Skin epidermis (tissue), 12 donors: ENCODE results near the gene GALNTL6.

Source experiments
- H3K27ac ChIP-seq, 21 experiments: fragments of 200-600 bp; sonication (generic) in 11 of 21; one replicate each; pipeline ENCODE4 v1.5.0; 2020; ENCODE audit warnings: mild to moderate bottlenecking in 3 of 21, inconsistent platforms in 2 of 21, moderate library complexity in 2 of 21
- H3K4me3 ChIP-seq, 7 experiments: fragments of 200-600 bp; sonication (generic) in 2 of 7; one replicate each; pipeline ENCODE4 v1.5.0; 2020; ENCODE audit warnings: inconsistent platforms in 2 of 7, mild to moderate bottlenecking in 2 of 7, moderate library complexity in 1 of 7

The GALNTL6 gene

DNA sequence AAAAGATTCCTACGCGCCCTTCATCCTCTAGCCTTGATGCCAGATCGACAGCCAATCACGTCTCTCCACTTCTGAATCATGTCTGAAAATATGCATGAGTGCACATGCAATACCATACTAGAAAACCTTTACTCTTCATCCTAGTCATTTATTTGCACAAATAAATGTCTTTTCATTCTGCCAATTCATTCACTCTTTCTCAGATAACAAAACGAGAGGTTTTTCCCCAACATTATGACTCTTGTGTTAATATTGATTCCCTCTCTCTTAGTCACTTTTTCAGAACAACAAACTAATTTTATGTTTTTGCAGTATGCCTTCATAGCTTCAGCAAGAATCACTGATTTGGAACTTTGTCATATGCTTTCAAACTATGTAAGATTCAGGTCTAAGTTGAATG is 806.0 kb downstream of the GALNTL6 start:
- no peak overlapping the region for H3K27ac ChIP-seq
- H3K4me3 ChIP-seq, result no peak overlapping the region

DNA sequence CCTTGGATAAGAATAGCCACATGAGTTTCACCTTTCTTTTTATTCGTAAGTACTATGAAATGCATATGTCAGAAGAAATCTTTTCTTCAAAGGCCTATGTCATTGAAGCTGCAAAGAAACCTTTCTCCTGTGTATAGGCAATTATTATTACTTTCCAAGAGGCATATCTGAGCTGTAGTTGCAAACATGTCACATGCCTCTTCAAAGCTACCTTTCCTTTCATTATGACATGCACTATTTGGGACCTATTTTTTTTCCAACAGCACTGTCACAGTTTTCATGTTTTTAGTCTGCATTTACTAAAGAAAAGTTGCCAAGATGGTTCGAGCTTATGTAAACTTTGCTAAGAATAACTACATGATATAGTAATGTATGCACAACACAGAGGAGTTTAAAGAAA is 806.6 kb downstream of the GALNTL6 start:
- Histone ChIP-seq H3K27ac (no peak overlapping the region), H3K4me3 (no peak overlapping the region)

DNA sequence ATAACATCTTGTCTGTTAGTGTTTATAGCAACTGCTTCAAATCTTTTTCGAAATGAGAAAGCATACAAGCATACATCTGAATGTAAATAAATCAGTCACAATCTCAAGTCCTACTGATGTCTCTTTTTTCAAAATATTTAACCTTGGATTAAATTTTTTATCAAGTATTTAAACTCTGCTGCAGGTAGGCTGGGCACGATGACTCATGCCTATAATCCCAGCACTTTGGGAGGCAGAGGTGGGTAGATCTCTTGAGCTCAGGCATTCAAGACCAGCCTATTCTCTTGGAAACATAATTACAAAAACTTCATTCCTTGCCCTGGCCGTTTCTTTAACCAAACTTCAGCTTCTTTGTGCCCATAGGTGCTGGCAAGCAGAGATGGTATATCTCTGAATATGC is 815.1 kb downstream of the GALNTL6 start:
- Histone ChIP-seq H3K27ac (no peak overlapping the region), H3K4me3 (no peak overlapping the region)

DNA sequence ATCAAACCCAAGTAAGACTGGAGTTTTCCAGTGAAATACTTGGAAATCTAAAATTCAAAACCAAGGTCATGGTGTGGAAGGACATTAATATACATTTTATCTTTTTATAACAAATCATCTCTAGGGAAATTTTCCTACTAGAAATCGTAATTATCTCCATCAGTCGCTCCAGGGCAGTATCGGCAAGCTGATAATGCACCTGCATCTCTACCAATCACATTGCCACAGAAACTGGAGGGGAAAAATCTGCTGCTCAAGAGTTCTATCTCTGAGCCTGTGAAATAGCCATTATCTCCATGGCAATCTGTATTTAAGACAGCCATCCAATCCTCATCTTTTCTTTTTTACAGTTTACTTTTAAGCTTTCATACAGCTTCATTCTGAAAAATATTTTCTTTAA is 817.1 kb downstream of the GALNTL6 start:
- Histone ChIP-seq H3K4me3 (no peak overlapping the region), H3K27ac (no peak overlapping the region)

DNA sequence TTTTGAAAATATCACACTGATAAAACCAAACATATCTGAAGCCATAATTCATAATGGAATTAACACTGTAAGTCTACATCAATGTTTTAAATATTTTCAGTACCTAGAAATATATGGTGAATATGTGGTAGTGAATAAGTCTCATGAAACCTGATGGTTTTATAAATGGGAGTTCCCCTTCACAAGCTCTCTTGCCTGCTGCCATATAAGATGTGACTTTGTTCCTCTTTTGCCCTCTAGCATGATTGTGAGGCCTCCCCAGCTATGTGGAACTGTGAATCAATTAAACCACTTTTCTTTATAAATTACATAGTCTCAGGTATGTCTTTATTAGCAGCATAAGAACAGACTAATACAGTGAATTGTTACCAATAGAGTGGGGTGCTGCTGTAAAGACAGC is 818.6 kb downstream of the GALNTL6 start:
- Histone ChIP-seq H3K4me3 (no peak overlapping the region), H3K27ac (no peak overlapping the region)

DNA sequence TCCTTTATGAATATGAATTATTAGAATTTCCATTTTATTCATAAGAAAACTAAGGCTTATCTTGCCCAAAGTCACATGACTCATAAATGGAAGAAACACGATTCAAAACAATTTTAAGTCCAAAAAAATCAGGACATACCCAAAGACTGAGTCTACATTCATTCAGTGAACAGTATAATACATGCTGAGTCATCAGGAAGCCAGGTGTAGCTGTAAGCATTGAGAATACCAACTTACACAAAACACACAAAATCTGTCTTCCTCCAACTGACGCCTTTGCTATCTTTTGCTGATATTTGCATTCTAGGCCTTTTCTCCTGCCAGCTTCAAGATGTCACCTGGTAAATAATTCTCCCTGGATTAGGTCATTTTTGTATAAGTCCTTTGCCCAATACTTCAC is 835.3 kb downstream of the GALNTL6 start:
- Histone ChIP-seq H3K4me3 (no peak overlapping the region), H3K27ac (no peak overlapping the region)

DNA sequence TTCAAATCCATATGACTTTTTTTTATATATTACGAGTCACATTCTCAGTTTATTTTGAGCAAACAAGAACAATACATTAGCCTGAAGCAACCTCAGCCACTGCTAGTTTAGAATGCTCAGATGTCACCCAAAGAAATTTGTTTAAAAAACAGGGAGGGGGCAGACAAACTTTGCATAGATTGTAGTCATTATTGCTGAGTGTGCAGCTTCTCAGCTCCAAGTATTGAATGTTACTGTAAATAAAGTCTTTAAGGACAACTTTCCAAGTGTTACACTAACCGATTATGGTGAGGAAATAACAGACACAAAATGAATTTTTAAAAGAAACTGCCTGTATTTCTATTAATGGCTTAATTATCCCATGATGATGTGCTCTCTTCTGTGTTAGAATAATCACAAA is 835.9 kb downstream of the GALNTL6 start:
- Histone ChIP-seq H3K27ac (no peak overlapping the region), H3K4me3 (no peak overlapping the region)

DNA sequence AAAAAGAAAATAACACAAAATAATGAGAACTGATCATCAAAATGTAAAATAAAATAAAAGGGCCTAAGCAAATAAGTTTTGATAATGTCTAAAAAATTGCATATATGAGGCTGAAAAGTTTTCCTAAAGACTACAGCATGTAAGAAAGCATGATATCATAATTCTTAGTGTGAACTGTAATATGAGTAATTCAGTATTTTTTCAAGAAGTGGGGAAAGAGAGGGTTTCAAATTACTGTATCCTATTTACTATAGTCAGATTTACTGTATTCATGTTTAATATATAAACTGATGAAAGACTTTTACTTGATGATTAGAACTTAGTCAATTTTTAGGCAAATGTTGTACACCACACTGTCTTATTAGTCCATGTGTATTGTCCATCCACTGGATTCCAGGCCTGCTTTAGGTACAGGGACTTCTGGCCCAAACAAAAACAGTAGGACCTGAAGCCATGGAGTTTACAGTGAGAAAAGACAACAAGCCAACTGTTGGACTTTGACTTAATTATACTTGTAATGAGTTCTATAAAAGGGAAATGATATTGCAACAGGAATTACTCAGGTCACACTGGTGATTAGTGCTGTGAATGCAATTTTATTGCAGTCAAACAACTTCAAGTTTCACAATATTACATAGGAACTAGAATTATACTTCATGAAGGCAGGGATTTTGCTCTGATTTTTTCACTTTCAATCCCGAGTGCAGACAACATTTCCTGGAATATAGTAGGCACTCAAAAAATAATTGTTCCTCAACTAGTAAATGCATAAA is 837.7 kb downstream of the GALNTL6 start:
- H3K27ac ChIP-seq, result no peak overlapping the region

DNA sequence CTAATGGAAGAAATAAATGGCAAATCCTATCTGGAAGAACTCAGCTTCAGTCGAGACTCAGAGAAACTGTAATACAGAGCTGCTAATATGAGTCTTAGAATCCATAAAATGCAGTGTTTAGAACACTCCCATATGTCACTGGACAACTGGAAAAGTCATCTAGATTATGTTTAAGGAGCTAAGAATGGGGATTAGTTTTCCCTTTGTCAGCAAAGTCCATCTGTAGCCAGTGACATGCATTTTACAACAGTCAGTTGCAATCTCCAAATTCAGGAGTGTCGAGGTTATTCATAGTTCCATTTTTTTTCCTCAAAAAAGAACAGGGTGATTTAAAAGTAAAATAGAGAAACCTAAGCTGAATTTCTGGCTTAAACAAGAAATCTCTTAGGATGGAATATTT is 838.8 kb downstream of the GALNTL6 start:
- H3K4me3 ChIP-seq, result no peak overlapping the region
- H3K27ac ChIP-seq, result no peak overlapping the region

More for the DNA sequence above, 837.7 kb downstream of the GALNTL6 start:
- H3K4me3 ChIP-seq, result no peak overlapping the region

DNA sequence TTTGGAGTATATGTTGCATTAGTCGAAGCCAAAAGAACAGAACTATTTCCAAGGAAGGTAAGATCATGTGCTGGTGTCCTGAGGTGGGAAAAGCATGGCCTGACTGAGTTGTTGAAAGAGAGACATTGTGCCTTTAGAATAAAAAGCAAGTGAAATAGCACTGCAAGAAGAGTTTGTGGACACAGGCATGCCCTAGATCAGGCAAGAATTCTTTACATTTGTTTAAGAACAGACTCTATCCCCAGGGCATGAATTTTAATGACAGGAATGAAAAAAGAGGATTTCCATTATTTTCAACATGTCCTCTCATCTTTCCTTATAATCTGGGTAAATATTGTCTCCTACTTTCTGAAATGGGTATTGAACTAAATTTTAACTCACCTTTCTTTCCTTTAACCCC is 839.2 kb downstream of the GALNTL6 start:
- Histone ChIP-seq H3K4me3 (no peak overlapping the region), H3K27ac (no peak overlapping the region)

DNA sequence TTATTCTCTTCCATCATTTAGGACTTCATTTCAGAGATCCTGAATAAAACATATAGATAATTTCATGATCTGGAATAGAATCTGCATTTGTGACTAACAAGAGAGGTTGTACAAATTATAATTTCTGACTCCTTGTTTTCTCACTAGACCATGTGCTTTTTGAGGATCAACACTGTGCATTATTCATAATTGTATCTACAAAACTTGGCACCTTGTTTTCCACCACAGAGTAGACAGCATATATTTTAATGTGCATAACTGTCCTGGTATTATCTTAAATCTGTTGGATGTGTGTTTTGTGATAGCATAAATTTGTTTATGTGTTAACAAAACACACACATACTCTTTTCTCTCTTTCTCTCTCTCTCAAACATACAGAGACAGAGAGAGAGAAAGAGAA is 840.5 kb downstream of the GALNTL6 start:
- Histone ChIP-seq H3K4me3 (no peak overlapping the region), H3K27ac (no peak overlapping the region)

DNA sequence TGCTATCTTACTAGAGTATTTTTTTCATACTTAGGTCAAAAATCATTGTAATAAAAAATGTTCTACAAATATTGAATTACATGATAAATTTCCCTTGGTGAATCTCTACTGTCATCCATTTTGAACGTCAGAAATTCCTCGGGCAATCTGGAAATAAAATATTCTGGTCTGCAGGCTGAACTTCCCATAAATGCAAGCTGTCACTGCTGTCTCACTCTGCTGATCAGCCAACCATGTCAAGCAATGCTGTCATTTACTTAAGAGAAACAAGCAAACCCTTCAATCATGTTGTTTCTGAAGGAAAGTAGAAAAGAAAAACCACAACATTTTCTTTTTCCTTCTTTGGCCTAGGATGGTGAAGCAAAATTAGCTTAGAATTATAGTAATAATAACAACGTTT is 841.3 kb downstream of the GALNTL6 start:
- Histone ChIP-seq H3K27ac (no peak overlapping the region), H3K4me3 (no peak overlapping the region)

DNA sequence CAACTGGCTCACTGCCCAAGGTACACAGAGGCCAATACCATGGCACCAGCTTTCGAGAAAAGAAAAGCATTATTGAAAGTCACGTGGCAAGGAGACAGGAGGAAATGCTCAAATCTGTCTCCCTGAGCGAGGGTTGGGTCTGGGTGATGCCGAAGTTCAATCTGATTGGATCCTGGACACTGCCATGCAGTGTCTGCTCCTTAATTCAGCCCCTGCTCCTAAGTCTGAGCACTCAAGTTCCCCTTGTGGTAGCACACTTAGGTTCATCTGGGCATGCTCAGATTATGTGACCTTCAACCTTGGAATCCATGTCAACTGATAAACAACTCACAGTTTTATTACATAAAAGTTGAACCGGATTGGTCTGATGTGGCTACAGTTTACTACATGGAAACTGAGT is 842.9 kb downstream of the GALNTL6 start:
- Histone ChIP-seq H3K27ac (no peak overlapping the region), H3K4me3 (no peak overlapping the region)

DNA sequence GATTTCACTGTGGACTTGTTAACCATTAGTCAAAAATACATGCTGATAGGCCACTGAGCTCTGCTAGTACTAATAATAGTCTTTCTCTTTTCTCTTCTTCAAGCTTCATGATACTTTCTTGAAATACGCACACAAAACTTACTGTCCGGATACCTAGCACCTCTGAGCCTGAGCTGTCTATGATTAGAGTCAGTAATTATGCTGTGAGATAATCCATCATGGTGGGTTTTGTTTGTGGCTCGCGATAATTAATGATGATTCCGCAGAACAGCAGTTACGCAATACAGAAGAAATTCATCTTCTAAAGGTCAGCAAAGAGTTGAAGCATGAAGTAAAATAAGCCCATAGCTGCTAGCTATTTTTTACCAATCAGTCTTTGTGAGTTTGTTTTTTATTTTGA is 843.9 kb downstream of the GALNTL6 start:
- H3K27ac ChIP-seq, result no peak overlapping the region
- H3K4me3 ChIP-seq, result no peak overlapping the region

DNA sequence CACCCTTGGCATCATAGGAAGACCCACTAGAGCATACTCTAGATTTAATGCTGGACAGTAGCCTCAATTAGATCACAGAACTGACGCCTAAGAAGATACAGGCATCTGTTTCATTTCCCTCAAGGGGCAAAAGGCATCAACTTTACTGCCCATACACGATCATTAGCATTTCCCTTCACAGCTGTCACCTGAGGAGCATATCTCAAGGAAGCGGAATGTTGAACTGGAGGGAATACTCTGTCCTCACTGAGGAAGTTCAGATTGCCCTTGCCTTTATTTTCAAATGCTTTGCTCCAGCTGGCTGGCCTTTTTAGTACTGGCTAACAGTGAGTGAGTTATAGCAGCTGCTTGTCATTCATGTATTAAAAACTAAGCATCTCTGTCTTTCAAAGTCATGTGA is 847.0 kb downstream of the GALNTL6 start:
- H3K4me3 ChIP-seq, result no peak overlapping the region
- H3K27ac ChIP-seq, result no peak overlapping the region

DNA sequence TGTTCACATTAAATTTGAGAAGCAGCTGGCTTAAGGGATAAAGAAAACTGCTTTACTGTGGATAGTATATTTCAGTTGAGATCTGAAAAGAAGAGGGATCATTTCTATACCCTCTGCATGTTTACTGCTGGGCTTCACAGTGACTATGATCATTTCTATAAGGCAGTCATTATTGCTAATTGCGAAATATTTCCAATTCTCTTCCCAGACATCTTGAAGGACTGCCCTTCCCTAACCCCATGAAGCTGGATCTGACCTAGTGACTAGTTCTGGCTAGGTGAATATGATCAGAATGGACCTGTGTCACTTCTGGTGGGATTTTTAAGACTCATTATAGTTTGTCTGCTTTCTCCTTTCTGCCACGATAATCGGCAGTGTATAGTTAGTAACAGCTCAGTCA is 848.9 kb downstream of the GALNTL6 start:
- no peak overlapping the region for H3K27ac ChIP-seq
- H3K4me3 ChIP-seq, result no peak overlapping the region

DNA sequence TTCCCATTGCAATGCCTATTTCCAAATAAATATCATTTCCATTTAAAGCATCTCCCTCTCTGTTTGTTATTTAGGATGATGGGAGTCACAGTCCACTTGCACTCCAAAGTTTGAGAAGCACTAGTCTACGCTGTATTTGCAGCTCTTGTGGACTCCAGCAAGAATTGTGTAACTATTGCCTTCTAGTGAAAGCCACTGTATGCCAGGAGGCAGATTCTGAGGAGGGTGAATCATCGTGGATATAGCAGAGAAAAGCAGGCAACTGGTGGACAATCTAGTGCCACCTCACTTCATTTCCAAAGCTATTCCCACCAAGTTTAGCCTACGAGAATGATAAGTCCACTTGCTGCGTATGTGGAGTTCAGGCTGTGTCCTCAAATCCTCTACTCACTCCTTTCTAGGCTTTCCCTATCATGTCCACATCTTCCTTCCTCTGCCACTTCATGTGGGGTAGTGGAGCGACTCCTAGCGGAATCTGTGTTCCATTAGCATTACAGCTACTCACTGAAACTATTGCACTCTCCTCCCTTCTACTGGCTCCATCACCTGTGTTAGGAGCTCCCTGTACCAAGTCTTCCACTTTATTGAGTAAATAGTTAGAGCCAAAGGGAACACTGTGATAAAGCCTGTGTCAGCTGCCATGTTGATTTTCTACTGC is 853.6 kb downstream of the GALNTL6 start:
- Histone ChIP-seq H3K27ac (no peak overlapping the region), H3K4me3 (no peak overlapping the region)

DNA sequence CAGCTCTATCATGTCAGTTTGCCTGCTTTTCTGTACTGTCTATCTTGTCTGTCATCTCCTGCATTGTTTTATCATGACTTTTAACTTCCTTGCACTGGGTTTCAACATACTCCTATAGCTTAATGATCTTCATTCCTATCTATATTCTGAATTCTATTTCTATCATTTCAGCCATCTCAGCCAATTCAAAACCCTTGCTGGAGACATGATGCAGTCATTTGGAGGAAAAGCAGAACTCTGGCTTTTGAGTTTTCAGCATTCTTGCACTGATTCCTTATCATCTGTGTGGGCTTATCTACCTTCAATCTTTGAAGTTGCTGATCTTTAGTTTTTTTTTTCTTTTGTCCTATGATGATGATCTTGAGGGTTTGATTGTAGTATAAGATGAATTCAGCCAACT is 861.6 kb downstream of the GALNTL6 start:
- no peak overlapping the region for H3K27ac ChIP-seq
- H3K4me3 ChIP-seq, result no peak overlapping the region

DNA sequence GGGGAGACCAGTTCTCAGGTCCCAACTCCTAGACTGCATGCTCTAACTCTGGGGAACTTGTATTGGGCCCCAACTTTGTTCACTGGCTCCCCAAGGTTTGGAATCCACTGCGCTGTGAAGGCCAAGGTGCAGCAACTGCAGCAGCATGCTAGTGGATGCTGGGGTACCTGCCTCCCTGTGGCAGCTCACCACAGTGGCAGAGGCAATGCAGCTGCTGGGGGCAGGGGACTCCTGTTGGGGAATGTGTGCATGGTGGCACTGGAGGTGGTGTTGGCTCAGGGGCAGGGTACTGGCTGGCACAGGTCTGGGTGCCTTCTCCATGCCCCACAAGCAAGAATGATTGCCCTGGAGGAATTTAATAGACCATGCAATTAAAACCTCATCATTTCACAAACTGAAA is 862.0 kb downstream of the GALNTL6 start:
- no peak overlapping the region for H3K27ac ChIP-seq

DNA sequence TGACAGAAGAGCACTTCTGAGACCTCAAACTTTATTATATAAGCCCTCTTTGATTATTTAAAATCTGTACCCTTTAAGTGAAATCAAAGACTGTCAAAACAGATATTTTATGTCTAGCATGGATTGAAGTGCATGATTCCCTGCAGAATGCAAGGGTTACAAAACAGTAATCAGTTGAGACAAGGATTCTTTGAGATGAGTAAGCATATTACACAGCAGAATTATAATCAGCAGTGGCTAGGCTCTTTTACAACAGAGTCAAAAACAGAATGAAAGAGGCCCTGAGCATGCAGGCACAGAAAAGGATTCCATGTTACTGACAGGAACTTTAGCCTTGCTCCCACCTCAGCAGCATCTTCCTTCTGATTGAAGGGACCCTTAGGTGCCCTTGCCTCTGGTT is 867.5 kb downstream of the GALNTL6 start:
- Histone ChIP-seq H3K4me3 (no peak overlapping the region), H3K27ac (no peak overlapping the region)

More for the DNA sequence above, 862.0 kb downstream of the GALNTL6 start:
- no peak overlapping the region for H3K4me3 ChIP-seq

DNA sequence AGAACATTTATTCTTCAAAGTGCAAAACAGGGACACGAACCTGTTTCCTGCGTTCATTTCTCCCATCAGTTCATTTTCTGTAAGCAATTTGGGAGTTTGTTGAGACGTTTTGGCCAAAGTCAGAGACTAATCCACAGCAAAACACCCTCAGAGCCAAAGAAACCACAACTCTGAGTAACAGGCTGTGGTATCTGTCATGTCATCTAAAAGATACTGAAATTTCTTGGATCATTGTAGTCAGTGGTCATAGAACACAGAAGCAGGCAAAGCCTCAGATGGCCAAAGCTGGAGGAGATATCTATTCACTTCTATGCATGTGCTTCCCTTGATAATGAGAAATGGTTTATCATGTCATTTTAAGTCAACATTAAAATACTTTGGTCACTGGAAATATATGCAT is 869.8 kb downstream of the GALNTL6 start:
- no peak overlapping the region for H3K4me3 ChIP-seq

DNA sequence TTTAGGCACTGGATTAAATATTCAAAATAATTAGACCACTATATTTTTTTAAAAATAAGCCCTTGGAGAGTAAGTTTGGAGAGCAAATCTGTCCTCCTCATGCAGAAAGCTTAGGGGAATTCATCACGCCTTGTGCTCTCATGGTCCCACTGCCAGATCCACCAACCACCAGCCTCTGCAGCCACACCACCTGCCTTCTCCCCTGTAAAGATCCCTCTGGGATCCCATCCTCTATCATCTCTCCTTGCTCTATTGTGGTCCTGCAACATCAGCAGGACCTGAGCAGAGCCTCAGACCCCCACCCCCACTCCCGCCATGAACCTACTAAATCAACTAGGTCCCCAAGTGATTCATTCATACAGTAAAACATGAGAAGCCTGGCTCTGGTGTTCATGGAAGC is 872.8 kb downstream of the GALNTL6 start:
- Histone ChIP-seq H3K4me3 (no peak overlapping the region), H3K27ac (no peak overlapping the region)

More for the DNA sequence above, 869.8 kb downstream of the GALNTL6 start:
- H3K27ac ChIP-seq, result no peak overlapping the region
